ENCODE results near the gene KMT5B.

- TF ChIP-seq, protein P1, sequence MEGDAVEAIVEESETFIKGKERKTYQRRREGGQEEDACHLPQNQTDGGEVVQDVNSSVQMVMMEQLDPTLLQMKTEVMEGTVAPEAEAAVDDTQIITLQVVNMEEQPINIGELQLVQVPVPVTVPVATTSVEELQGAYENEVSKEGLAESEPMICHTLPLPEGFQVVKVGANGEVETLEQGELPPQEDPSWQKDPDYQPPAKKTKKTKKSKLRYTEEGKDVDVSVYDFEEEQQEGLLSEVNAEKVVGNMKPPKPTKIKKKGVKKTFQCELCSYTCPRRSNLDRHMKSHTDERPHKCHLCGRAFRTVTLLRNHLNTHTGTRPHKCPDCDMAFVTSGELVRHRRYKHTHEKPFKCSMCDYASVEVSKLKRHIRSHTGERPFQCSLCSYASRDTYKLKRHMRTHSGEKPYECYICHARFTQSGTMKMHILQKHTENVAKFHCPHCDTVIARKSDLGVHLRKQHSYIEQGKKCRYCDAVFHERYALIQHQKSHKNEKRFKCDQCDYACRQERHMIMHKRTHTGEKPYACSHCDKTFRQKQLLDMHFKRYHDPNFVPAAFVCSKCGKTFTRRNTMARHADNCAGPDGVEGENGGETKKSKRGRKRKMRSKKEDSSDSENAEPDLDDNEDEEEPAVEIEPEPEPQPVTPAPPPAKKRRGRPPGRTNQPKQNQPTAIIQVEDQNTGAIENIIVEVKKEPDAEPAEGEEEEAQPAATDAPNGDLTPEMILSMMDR (IDR thresholded peaks at IDR 0.05) = no peak
- TF ChIP-seq POLR2A (IDR thresholded peaks at IDR 0.05) = no peak
Observed at GRCh38 chr11:68189082-68189481, 24.0 kb downstream of the KMT5B start.
